WERI-Rb-1 (cell line): Measurements from ENCODE around the gene VAPB.

ENCODE experiments used
- DNase-seq: peaks from one replicate; pipeline ENCODE4 v3.0.0-alpha.2; 2020
- H3K27ac ChIP-seq: fragments of 250-450 bp; sonication (Bioruptor Pico); 2 replicates; pipeline ENCODE4 v1.5.1; 2020; ENCODE audit warnings: mild to moderate bottlenecking, moderate library complexity
- H3K27me3 ChIP-seq: fragments of 250-450 bp; sonication (Bioruptor Pico); 2 replicates; pipeline ENCODE4 v1.5.1; 2021; ENCODE audit warnings: mild to moderate bottlenecking, low read depth, moderate library complexity; ENCODE audit not compliant: insufficient read depth, severe bottlenecking
- H3K36me3 ChIP-seq: fragments of 250-450 bp; sonication (Bioruptor Pico); 2 replicates; pipeline ENCODE4 v1.5.1; 2020; ENCODE audit warnings: mild to moderate bottlenecking, moderate library complexity
- H3K4me3 ChIP-seq: 2 replicates; pipeline ENCODE4 v1.5.1; 2011; ENCODE audit warnings: low read depth, mild to moderate bottlenecking, control low read depth, low read length
- H3K9me3 ChIP-seq: fragments of 250-450 bp; sonication (Bioruptor Pico); 2 replicates; pipeline ENCODE4 v1.5.1; 2021; ENCODE audit warnings: mild to moderate bottlenecking, moderate library complexity; ENCODE audit not compliant: severe bottlenecking
- TF ChIP-seq, protein P1 (sequence below): IDR thresholded peaks from 2 replicates; pipeline ENCODE4 v1.5.1; 2011; ENCODE audit warnings: low read depth, mild to moderate bottlenecking, control low read depth, inconsistent platforms, low read length

Gene VAPB

DNA sequence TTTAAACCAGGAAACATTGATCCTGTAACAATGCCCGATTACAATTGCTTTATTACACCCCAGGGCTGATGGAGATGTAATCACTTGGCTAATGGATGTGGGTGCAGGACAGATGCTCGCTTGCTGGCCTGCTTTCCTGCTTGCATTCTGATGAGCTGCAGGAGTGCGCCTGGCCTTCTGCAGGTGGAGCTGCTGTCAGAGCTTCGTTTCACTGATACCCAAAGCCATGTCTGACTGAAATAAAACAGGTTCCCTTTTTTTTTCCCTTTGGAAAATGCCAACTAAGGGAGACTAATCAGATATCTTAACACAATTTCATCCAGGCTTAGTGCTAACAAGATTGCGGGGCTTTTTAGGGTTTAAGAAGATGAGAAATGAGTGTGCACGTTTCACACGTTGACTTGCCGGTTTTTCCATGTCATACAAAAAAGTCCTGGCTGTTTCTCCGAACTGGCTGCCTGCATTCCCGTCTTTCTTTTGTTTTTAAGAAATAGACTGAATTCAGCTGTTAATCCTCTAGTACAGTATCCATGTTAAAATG is 60.7 kb downstream of the VAPB start:
- H3K4me3 ChIP-seq, result no peak overlapping the region
- no peak for DNase-seq
- H3K27me3 ChIP-seq, result no peaks in the 10 kb centered on the region
- H3K27ac ChIP-seq, result no peak overlapping the region
- TF ChIP-seq, protein P1, sequence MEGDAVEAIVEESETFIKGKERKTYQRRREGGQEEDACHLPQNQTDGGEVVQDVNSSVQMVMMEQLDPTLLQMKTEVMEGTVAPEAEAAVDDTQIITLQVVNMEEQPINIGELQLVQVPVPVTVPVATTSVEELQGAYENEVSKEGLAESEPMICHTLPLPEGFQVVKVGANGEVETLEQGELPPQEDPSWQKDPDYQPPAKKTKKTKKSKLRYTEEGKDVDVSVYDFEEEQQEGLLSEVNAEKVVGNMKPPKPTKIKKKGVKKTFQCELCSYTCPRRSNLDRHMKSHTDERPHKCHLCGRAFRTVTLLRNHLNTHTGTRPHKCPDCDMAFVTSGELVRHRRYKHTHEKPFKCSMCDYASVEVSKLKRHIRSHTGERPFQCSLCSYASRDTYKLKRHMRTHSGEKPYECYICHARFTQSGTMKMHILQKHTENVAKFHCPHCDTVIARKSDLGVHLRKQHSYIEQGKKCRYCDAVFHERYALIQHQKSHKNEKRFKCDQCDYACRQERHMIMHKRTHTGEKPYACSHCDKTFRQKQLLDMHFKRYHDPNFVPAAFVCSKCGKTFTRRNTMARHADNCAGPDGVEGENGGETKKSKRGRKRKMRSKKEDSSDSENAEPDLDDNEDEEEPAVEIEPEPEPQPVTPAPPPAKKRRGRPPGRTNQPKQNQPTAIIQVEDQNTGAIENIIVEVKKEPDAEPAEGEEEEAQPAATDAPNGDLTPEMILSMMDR, result no peak
- H3K9me3 ChIP-seq, result no peaks in the 10 kb centered on the region
- peaks cover 14% of the 10 kb centered on the region for H3K36me3 ChIP-seq

DNA sequence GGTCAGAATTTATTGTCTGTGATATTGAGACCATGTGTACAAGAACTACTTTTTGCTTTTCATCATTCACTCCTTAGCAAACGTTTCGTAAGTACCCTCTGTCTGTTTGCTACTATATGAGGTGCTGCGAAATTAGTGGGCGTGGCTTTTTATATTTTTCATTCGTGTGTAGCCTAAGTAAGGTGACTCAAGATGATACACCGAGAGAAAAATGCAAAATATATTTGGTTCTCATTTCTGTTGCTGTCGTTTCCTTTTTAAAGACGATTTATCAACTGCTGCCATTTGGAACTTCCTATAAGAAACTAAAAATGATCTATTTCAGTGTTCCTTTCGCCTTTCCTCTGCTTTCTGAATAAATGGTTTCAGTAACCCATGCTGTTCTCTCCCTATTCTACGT is 61.2 kb downstream of the VAPB start:
- TF ChIP-seq, protein P1, result no peak
- no peak overlapping the region for H3K4me3 ChIP-seq
- no peaks in the 10 kb centered on the region for H3K27me3 ChIP-seq
- DNase-seq, result no peak
- H3K36me3 ChIP-seq, result peaks cover 12% of the 10 kb centered on the region
- no peaks in the 10 kb centered on the region for H3K9me3 ChIP-seq
- H3K27ac ChIP-seq, result no peak overlapping the region

DNA sequence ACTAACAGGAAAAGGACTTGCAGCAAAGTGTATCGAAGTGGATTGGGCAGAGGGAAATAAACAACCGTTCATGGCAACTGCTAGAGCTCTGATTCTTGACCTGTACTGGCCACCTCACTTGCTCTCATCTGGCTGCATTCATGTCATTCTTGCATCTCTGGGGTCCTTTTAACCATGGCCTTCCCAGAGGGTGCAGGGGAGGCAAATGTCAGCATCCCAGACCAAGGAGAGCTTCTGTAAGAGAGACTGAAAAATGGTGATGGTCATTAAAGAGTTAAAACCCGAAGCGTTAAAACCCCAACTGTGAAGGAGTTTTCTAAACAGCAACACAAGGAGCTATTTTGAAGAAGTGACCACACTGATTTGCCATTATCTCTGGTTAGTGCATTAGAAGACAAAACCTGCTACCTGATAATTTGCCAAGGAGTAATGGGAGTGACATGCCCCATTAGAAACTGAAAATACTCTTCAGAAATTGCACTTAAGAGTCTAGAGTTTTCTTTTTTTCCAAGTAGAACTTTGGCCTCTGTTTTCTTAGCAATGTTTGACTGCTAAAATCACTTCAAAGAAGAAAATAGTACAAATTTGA is 63.7 kb downstream of the VAPB start:
- Histone ChIP-seq H3K27ac (no peak overlapping the region), H3K36me3 (peaks cover 7% of the 10 kb centered on the region), H3K9me3 (no peaks in the 10 kb centered on the region), H3K27me3 (no peaks in the 10 kb centered on the region), H3K4me3 (no peak overlapping the region)
- TF ChIP-seq, protein P1, result no peak
- no peak for DNase-seq

DNA sequence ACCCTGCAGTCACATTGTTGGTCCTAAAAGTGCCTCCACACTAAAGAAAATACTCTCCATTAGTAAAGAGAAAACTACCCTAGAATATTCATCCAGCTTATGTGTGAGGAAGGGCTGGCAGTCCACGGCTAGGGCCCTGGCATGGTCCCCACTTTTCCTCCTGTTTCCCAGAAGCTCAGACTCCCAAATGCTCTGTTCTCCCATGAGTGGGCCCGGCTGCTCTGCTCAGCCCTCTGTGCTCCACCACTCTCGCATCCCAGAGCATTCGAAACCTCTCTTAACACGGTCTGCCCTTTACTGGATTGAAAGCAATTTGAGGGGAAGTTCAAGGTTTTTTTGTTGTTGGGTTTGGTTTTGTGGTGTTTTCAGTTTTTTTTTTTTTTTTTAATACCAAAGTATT is 64.4 kb downstream of the VAPB start:
- H3K27me3 ChIP-seq, result no peaks in the 10 kb centered on the region
- H3K36me3 ChIP-seq, result peaks cover 3% of the 10 kb centered on the region
- H3K9me3 ChIP-seq, result no peaks in the 10 kb centered on the region
- DNase-seq, result no peak
- no peak overlapping the region for H3K27ac ChIP-seq
- no peak overlapping the region for H3K4me3 ChIP-seq
- TF ChIP-seq, protein P1, result no peak

DNA sequence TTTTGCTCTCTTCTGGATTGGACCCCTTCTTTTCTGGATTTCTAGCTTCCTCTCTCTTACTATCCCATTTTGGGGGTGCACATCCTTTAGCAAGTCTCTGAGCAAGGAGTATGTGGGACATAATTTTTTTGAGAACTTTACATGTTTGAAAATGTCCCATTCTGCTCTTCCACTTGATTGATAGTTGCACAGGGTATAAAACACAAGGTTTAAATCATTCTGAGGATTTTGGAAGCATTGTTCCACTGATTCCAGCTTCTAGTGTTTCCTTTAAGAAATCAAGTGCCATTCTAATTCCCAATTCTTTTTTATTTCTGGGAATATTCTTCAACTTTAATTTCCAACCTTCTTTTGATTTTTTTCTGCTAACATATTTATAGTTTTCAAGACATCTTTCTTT is 65.4 kb downstream of the VAPB start:
- Histone ChIP-seq H3K27me3 (no peaks in the 10 kb centered on the region), H3K9me3 (no peaks in the 10 kb centered on the region), H3K4me3 (no peak overlapping the region), H3K36me3 (no peaks in the 10 kb centered on the region), H3K27ac (no peak overlapping the region)
- TF ChIP-seq, protein P1, result no peak
- no peak for DNase-seq
